Large intestine (tissue), 3 donors: ENCODE measurements around the gene MEGF6. TPM values are rescaled to one million over a fixed set of nuclear protein-coding genes. Genes with fewer than 3 reads are reported as not detected.

Experiments
- DNase-seq, 2 donors: peaks; one replicate each; pipeline versions ENCODE4 v3.0.0 to v3.0.0-alpha.2; 2013
- H3K27ac ChIP-seq: one replicate; pipeline ENCODE4 v1.5.1; 2013; ENCODE audit warnings: low read length
- H3K27me3 ChIP-seq: 2 replicates; pipeline ENCODE4 v1.6.1; 2013; ENCODE audit warnings: low read length; ENCODE audit not compliant: control insufficient read depth, insufficient read depth
- H3K36me3 ChIP-seq: 2 replicates; pipeline ENCODE4 v1.6.1; 2013; ENCODE audit warnings: low read length; ENCODE audit not compliant: control insufficient read depth, insufficient read depth
- H3K4me1 ChIP-seq: one replicate; pipeline ENCODE4 v1.6.1; 2013; ENCODE audit warnings: low read length; ENCODE audit not compliant: control insufficient read depth, insufficient read depth
- H3K4me3 ChIP-seq: one replicate; pipeline ENCODE4 v1.5.1; 2013; ENCODE audit warnings: low read length
- H3K9me3 ChIP-seq: one replicate; pipeline ENCODE4 v1.6.1; 2013; ENCODE audit warnings: mild to moderate bottlenecking, low read depth, low read length, moderate library complexity; ENCODE audit not compliant: control insufficient read depth
- WGBS: methylation state at CpG from one replicate; pipeline ENCODE4 v1.1.5; 2013; ENCODE audit warnings: low lambda C conversion rate; ENCODE audit not compliant: insufficient coverage; 5-methylcytosine and 5-hydroxymethylcytosine counted together
- polyA plus RNA-seq: library from polyadenylated mRNA; unstranded; fragments of 120-200 nt; gene quantifications from one replicate; pipeline ENCODE4 v1.2.1, GENCODE V29; 2013

The MEGF6 gene
- polyA plus RNA-seq, 1 donor, result 13.8 TPM

DNA sequence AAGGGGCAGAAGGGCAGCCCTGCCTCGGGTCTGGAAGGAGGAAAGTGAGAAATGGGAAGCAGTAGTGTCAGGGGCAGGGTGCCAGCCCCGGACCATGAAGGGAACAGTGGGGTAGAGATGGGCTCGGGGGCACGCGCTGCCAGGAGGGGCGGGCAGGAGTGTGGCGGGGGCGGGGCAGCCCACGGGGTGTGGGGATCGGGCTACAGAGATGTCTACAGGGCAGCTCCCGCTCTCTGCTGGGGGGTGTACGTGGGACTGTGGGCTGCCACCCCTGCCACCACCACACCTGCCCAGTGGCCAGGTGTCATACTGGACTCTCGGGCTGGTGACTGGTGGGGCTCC, 149.4 kb downstream of the MEGF6 start:
- Histone ChIP-seq H3K4me3 (no peak overlapping the region), H3K27ac (no peak overlapping the region), H3K27me3 (no peaks in the 10 kb centered on the region), H3K9me3 (no peaks in the 10 kb centered on the region), H3K4me1 (peaks cover 53% of the 10 kb centered on the region), H3K36me3 (peaks cover 25% of the 10 kb centered on the region)
- no CpG with 5 or more reads among the region's 13 CpGs for WGBS
- no peak for DNase-seq

DNA sequence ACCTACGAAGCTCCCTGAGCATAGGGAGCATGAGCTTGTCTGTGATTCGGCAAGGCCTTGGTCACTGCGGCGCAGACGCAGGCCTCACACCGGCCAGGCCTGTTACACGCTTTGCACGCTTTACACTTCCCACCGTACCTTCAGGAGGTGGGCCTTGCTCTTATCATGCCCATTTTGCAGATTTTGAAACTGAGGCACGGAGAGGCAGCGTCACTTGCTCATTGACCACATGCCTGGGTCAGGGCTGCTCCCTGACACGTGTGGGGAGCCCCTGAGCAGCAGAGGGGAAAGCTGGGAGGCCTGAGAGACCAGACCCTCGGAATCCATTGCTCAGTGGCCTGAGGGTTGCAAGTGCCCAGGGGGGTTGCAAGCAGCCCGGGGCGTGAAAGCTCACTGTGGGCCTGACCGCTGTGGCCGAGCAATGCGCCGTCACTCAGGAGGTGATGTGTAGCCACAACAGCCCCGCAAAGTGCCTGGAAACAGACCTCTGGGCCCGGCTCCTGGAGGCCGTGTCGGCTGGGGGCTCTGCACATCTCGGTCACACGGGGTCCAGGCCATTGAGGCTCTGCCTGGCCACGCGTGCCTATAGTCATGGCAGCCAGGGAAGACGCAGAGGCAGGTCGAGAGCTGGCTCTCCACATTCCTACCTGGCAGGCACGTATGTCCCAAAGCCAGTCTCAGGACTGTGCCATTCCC, 149.9 kb downstream of the MEGF6 start:
- H3K4me3 ChIP-seq, result no peak overlapping the region
- no peak for DNase-seq
- H3K27me3 ChIP-seq, result no peaks in the 10 kb centered on the region
- peak overlapping the region; percentile 99 for H3K27ac ChIP-seq
- peaks cover 58% of the 10 kb centered on the region for H3K4me1 ChIP-seq
- no CpG with 5 or more reads among the region's 30 CpGs for WGBS
- H3K36me3 ChIP-seq, result peaks cover 20% of the 10 kb centered on the region
- no peaks in the 10 kb centered on the region for H3K9me3 ChIP-seq

DNA sequence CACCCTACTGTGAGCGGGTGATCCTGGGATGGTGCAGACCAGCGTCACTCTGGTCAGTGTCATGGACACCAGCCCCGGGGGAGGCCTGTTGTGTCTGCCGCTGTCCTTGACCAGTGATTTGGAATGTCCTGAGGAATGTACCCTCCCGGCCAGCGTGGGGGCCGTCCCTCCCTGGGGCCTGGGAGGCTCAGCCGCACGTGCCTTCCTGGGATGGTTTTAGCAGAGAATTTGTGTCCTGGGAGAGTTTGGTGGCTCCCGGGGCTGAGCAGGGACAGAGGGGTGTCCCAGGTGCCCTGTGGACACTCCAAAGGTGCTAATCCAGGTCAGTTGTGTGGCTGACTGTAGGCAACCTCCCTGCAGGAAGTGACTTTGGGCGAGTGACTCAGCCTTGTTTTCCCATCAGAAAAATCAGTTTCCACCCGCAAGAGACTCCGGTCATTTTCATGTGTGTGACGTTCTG, 150.6 kb downstream of the MEGF6 start:
- H3K36me3 ChIP-seq, result peaks cover 17% of the 10 kb centered on the region
- peaks cover 65% of the 10 kb centered on the region for H3K4me1 ChIP-seq
- no peaks in the 10 kb centered on the region for H3K9me3 ChIP-seq
- peak overlapping the region; percentile 99 for H3K27ac ChIP-seq
- peak in 1 of 2 donors; percentile 58 for DNase-seq
- no peak overlapping the region for H3K4me3 ChIP-seq
- no CpG with 5 or more reads among the region's 14 CpGs for WGBS
- H3K27me3 ChIP-seq, result no peaks in the 10 kb centered on the region

- WGBS, result no CpG with 5 or more reads among the region's 23 CpGs
- peaks cover 71% of the 10 kb centered on the region for H3K4me1 ChIP-seq
- peak overlapping the region; percentile 99 for H3K27ac ChIP-seq
- peaks cover 16% of the 10 kb centered on the region for H3K36me3 ChIP-seq
- H3K9me3 ChIP-seq, result no peaks in the 10 kb centered on the region
- H3K4me3 ChIP-seq, result no peak overlapping the region
- no peaks in the 10 kb centered on the region for H3K27me3 ChIP-seq
- peak; percentile 90 to 95 for DNase-seq
Observed at GRCh38 chr1:3459940-3460671, 151.2 kb downstream of the MEGF6 start.

DNA sequence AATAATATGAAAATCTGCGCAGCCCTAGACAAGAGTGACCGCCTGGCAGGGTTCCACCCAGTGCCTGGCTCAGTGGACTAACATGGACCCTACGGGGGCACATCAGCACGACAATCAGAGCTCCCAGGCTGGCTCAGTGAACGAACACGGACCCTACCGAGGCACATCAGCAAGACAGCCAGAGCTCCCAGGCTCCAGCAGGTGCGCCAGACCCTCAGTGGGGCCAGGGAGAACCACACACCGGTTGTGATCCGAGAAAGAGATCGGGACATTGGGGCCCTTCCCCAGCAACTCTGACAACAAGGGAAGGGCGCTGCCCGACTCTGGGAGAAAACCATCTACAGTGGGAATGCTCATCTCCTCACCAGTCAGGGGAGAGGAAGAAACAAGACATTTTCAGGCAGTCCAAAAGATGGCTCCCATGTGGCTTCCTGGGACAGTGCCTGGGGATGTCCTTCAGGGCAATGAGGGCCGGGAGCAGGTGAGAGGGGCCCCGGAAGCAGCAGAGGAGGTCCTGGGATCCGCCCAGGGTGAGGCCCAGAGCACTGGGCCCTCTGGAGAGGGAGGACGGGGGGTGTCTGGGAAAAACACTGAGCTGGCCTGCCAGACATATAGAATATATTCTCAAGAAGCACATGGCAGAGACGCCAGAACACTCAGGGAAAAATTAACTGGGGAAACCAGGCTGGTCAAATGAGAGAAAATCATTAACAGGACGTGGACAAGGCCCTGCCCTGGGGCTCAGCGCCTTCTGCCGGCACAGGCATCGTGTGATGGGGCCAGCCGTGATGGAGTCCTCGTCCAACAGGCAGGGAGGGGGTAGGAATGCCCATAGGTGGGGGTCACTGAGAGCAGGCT, 152.0 kb downstream of the MEGF6 start:
- Histone ChIP-seq H3K36me3 (peaks cover 12% of the 10 kb centered on the region), H3K27me3 (no peaks in the 10 kb centered on the region), H3K4me3 (no peak overlapping the region), H3K4me1 (peaks cover 71% of the 10 kb centered on the region), H3K27ac (peak overlapping the region; percentile 99), H3K9me3 (no peaks in the 10 kb centered on the region)
- WGBS, result 17% methylated on average over 1 of the region's 24 CpGs
- peak in 1 of 2 donors; percentile 75 for DNase-seq

DNA sequence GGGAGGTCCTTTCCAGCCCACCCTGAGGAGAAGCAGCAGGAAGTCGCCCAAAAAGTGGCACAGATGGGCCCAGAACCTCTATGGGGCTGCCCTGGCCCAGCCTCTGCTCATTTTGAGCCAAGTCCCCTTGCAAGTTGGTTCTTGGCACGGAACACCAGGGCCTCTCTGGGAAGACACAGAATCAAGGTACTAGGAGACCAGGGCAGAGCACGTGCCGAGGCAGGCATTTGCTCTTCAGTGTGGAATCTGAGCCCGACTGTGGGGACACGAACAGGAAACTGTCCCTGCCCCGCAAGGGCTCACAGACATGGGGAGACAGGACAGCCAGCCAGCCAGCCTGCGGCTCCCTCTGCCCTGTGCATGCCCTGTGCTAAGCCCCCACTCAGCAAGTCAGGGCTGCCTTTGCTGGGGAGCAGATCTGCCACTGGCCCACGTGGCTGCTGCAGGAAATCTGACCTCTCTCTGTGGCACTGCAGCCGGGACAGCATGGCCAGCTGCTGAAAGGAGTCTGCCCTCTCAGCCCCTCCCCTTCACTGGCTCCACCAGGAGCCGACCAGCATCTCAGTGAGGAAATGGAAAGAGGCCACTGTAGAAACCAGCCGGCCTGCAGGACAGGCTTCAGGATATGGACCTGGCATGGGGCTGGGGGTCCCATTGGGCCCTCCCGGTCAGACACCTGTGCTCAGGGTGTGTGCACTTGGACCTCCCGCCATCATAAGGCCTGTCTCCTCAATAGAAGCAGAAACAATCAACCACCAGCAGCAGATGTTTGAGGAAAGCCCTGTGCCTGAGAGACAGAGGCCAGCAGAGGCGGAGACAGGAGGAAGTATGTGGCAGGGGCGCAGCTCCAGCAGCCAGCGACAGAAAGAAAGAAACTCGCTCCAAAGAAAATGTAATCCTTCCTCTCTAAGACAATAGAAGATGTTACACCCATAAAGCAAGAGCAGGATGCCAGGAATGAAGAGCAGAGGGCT, 153.1 kb downstream of the MEGF6 start:
- 40% methylated on average over 1 of the region's 18 CpGs for WGBS
- Histone ChIP-seq H3K27me3 (peaks cover 4% of the 10 kb centered on the region), H3K36me3 (peaks cover 4% of the 10 kb centered on the region), H3K9me3 (no peaks in the 10 kb centered on the region), H3K27ac (peak overlapping the region; percentile 99), H3K4me1 (peaks cover 81% of the 10 kb centered on the region), H3K4me3 (no peak overlapping the region)
- peak in 1 of 2 donors; percentile 47 for DNase-seq

DNA sequence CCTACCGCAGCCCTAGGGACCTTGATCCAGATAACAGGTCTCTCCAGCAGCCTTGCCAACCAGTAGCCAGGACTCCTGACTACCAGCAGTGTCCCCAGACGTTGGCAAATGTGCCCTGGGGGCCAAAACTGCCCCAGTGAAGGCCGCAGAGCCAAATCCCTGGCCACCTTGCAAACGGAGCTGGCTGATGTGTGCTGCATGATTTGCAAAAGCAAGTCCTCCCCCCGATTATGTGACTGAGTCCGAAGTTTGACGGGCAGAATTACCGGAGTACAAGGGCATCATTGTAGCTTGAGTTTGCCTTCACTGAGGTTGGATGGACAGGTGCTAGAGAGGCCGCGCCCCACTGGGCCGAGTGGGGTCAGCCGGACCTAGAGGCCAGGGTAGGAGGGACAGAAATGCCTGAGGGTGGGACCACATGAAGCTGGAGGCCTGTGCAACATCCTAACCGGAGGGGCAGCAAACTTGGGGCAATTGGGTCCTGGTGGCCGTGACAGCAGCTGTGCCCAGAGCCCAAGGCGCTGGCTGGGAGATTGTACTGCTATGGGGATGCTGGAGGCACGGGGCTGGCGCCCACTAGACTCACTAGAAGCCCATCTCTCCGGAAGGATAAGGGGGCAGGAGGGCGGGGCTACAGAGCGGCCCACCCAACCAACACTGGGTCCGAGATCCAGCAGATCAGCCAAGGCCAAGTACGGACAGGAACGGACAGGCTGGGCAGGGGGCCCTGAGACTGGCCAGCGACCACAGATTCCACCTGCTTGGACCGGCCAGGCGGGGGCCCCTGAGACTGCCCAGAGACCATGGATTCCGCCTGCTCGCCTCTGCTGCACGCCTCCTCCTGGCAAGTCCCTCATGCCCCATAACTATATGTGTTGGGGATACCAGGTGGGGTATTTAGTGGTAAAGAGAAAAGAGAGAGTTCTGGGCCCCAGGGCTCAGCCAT, 154.1 kb downstream of the MEGF6 start:
- WGBS, result no CpG with 5 or more reads among the region's 29 CpGs
- H3K27ac ChIP-seq, result peak overlapping the region; percentile 99
- H3K9me3 ChIP-seq, result no peaks in the 10 kb centered on the region
- peaks cover 83% of the 10 kb centered on the region for H3K4me1 ChIP-seq
- DNase-seq, result no peak
- H3K27me3 ChIP-seq, result peaks cover 4% of the 10 kb centered on the region
- H3K4me3 ChIP-seq, result no peak overlapping the region
- H3K36me3 ChIP-seq, result no peaks in the 10 kb centered on the region

DNA sequence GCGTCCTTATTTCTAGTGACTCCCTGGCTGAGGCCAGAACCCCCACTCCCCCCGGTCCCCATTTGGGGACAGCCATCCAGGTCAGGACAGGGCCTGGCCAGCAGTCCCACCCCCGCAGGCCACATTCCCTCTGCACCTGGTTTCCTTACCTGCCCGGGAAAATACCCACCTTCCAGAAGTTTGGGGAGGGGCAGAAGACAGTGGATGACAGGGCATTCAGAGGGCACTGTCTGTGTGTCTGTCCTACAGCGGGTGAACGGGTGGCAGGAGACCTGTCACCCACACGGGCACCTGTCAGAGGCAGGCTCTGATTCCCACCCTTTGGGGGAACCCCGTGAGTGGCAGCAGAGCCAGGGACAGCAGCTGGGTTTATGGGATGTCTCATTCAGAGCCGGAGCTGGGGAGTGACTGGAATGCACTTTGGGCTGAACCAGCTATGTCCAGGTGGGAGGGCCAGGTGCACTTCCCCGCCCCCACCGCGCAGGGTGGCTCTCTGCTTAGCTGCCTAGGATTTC, 154.8 kb downstream of the MEGF6 start:
- peak in 1 of 2 donors; percentile 77 for DNase-seq
- no peaks in the 10 kb centered on the region for H3K9me3 ChIP-seq
- H3K4me1 ChIP-seq, result peaks cover 77% of the 10 kb centered on the region
- no peak overlapping the region for H3K4me3 ChIP-seq
- no peaks in the 10 kb centered on the region for H3K36me3 ChIP-seq
- peak overlapping the region; percentile 99 for H3K27ac ChIP-seq
- WGBS, result no CpG with 5 or more reads among the region's 12 CpGs
- H3K27me3 ChIP-seq, result peaks cover 4% of the 10 kb centered on the region
